GM23338 (cell line): Measurements from ENCODE around the gene AP2B1. TPM values are rescaled to one million over a fixed set of nuclear protein-coding genes. Genes with fewer than 3 reads are reported as not detected.

Experiments
- ATAC-seq: fragments of 200-7000 bp; cut with Tn5 transposase; 3 replicates; pipeline ENCODE4 v1.9.1; 2020
- DNase-seq: peaks from one replicate; pipeline ENCODE4 v3.0.0-alpha.2; 2015; ENCODE audit warnings: low spot score
- H2AFZ ChIP-seq: fragments of 200-600 bp; sonication (generic); 2 replicates; pipeline ENCODE4 v1.8.0; 2016; ENCODE audit warnings: antibody characterized with exemption, mild to moderate bottlenecking, moderate library complexity
- H3F3A ChIP-seq: fragments of 200-600 bp; sonication (generic); replicated peaks from 2 replicates; pipeline ENCODE4 v1.8.0; 2017; ENCODE audit warnings: antibody characterized with exemption, mixed run types, low read depth
- H3K27ac ChIP-seq: fragments of 200-600 bp; sonication (generic); 2 replicates; pipeline ENCODE4 v1.6.1; 2016; ENCODE audit warnings: low read depth
- H3K27me3 ChIP-seq: fragments of 200-600 bp; sonication (generic); 2 replicates; pipeline ENCODE4 v1.8.0; 2016; ENCODE audit warnings: mild to moderate bottlenecking, mixed run types, moderate library complexity; ENCODE audit not compliant: insufficient read depth
- H3K36me3 ChIP-seq: fragments of 200-600 bp; sonication (generic); 2 replicates; pipeline ENCODE4 v1.8.0; 2016; ENCODE audit warnings: mild to moderate bottlenecking; ENCODE audit not compliant: insufficient read depth
- H3K4me1 ChIP-seq: fragments of 200-600 bp; sonication (generic); 2 replicates; pipeline ENCODE4 v1.8.0; 2016; ENCODE audit warnings: mild to moderate bottlenecking, moderate library complexity; ENCODE audit not compliant: insufficient read depth
- H3K4me2 ChIP-seq: fragments of 200-600 bp; sonication (generic); 2 replicates; pipeline ENCODE4 v1.7.1; 2017; ENCODE audit warnings: mixed run types
- H3K4me3 ChIP-seq: fragments of 200-600 bp; sonication (generic); 2 replicates; pipeline ENCODE4 v1.6.1; 2016; ENCODE audit warnings: mixed run types
- H3K79me2 ChIP-seq: fragments of 200-600 bp; sonication (generic); replicated peaks from 2 replicates; pipeline ENCODE4 v1.8.0; 2017; ENCODE audit warnings: mild to moderate bottlenecking; ENCODE audit not compliant: insufficient read depth
- H3K9me2 ChIP-seq: fragments of 200-600 bp; sonication (generic); 2 replicates; pipeline ENCODE4 v1.8.0; 2017; ENCODE audit not compliant: insufficient read depth
- H4K20me1 ChIP-seq: fragments of 200-600 bp; sonication (generic); replicated peaks from 2 replicates; pipeline ENCODE4 v1.8.0; 2017; ENCODE audit warnings: mild to moderate bottlenecking; ENCODE audit not compliant: insufficient read depth
- H3K27ac Mint-ChIP-seq: 2 replicates; pipeline ENCODE4 v1.8.0; 2020; ENCODE audit warnings: inconsistent platforms, mild to moderate bottlenecking, moderate library complexity, mixed read lengths
- H3K27me3 Mint-ChIP-seq: 3 replicates; pipeline ENCODE4 v1.8.0; 2022; ENCODE audit warnings: low read depth, mild to moderate bottlenecking, moderate library complexity, mixed read lengths, inconsistent platforms; ENCODE audit not compliant: insufficient read depth, poor library complexity
- H3K36me3 Mint-ChIP-seq: 3 replicates; pipeline ENCODE4 v1.8.0; 2021; ENCODE audit warnings: low read depth, mild to moderate bottlenecking, inconsistent platforms, moderate library complexity, mixed read lengths
- H3K4me1 Mint-ChIP-seq: 3 replicates; pipeline ENCODE4 v1.8.0; 2020; ENCODE audit warnings: mild to moderate bottlenecking, inconsistent platforms, mixed read lengths
- H3K4me3 Mint-ChIP-seq: 3 replicates; pipeline ENCODE4 v1.8.0; 2021; ENCODE audit warnings: moderate library complexity, mild to moderate bottlenecking, inconsistent platforms, mixed read lengths
- H3K9me3 Mint-ChIP-seq: 3 replicates; pipeline ENCODE4 v1.8.0; 2020; ENCODE audit warnings: moderate library complexity, mild to moderate bottlenecking, inconsistent platforms, mixed read lengths
- CREB1 ChIP-seq: fragments of 250-450 bp; sonication (Bioruptor Pico); IDR thresholded peaks from 2 replicates; pipeline ENCODE4 v1.5.0; 2020; ENCODE audit warnings: low read depth, mild to moderate bottlenecking, moderate library complexity
- EZH2 ChIP-seq: fragments of 200-600 bp; sonication (generic); IDR thresholded peaks from one replicate; pipeline ENCODE4 v1.8.0; 2017; ENCODE audit warnings: antibody characterized with exemption, mild to moderate bottlenecking, low read depth; ENCODE audit not compliant: unreplicated experiment
- EZH2phosphoT487 ChIP-seq: fragments of 200-600 bp; sonication (generic); IDR thresholded peaks from one replicate; pipeline ENCODE4 v1.8.1; 2018; ENCODE audit warnings: antibody characterized with exemption; ENCODE audit not compliant: unreplicated experiment
- JUNB ChIP-seq: IDR thresholded peaks from one replicate; pipeline ENCODE4 v1.6.1; 2016; ENCODE audit warnings: antibody characterized with exemption; ENCODE audit not compliant: unreplicated experiment
- NANOG ChIP-seq: IDR thresholded peaks from 2 replicates; pipeline ENCODE4 v1.6.1; 2016; ENCODE audit warnings: antibody characterized with exemption, borderline replicate concordance
- POLR2AphosphoS5 ChIP-seq: IDR thresholded peaks from 2 replicates; pipeline ENCODE4 v1.6.1; 2016; ENCODE audit warnings: antibody characterized with exemption, low read depth
- STAT1 ChIP-seq: IDR thresholded peaks from one replicate; pipeline ENCODE4 v1.6.1; 2016; ENCODE audit warnings: antibody characterized with exemption; ENCODE audit not compliant: unreplicated experiment
- ZNF114 ChIP-seq: fragments of 250-450 bp; sonication (Bioruptor Pico); IDR thresholded peaks from 2 replicates; pipeline ENCODE4 v1.5.0; 2020; ENCODE audit warnings: mild to moderate bottlenecking, moderate library complexity
- ZNF331 ChIP-seq: fragments of 250-450 bp; sonication (Bioruptor Pico); IDR thresholded peaks from 2 replicates; pipeline ENCODE4 v1.5.0; 2020; ENCODE audit warnings: low read depth, mild to moderate bottlenecking, moderate library complexity
- polyA plus RNA-seq: library from polyadenylated mRNA; unstranded; fragments of >200 nt; fragmentation: Nextera tagmentation; extraction: Ambion mirVana; gene quantifications from 2 replicates; pipeline ENCODE4 v1.2.1, GENCODE V29; 2016
- total RNA-seq: library from RNA; depleted of rRNA; stranded (reverse); fragments of >200 nt; shearing (Covaris generic); gene quantifications from 2 replicates; pipeline ENCODE4 v1.2.3, GENCODE V29; 2014
- TF ChIP-seq, protein P1 (sequence below): fragments of 250-450 bp; sonication (Bioruptor Pico); IDR thresholded peaks from 2 replicates; pipeline ENCODE4 v1.5.0; 2020; ENCODE audit warnings: mild to moderate bottlenecking, moderate library complexity
- TF ChIP-seq, protein P2 (sequence below): IDR thresholded peaks from 2 replicates; pipeline ENCODE4 v1.6.1; 2016; ENCODE audit warnings: antibody characterized with exemption
- TF ChIP-seq, protein P3 (sequence below), 2 experiments: fragments of 200-600 bp in 1 of 2; sonication (generic) in 1 of 2; conservative IDR thresholded peaks; 2 replicates each; pipeline versions ENCODE4 v1.5.1 to v1.6.1; 2016 to 2017; ENCODE audit warnings: antibody characterized with exemption in 2 of 2, low read depth in 2 of 2, mild to moderate bottlenecking in 2 of 2, moderate library complexity in 1 of 2
- TF ChIP-seq, protein P4 (sequence below): IDR thresholded peaks from one replicate; pipeline ENCODE4 v1.6.1; 2018; ENCODE audit warnings: antibody characterized with exemption; ENCODE audit not compliant: unreplicated experiment

Gene AP2B1
- total and polyA plus RNA-seq, 2 experiments from 2014 or later: 89.7 to 144 TPM

DNA sequence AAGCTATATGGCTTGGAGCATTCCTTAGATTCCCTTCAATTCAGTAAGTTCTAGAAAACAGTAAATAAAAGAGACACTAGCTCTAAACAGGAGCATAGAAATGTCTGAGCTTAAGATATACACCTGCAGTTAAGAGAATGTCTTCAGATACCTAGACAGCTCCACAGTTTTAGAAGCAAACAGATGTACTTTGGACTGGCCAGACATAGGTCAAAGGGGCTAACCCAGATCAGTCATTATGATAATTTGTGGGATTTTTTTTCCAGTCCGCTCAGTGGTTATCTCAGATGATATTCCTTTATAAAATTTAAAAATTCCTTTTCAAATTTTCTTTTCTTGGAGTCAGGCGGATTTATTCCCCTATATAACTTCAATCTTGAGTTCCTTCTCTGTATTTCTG is 78.5 kb downstream of the AP2B1 start (continued):
- no peak for TF ChIP-seq EZH2phosphoT487
- no peak for TF ChIP-seq ZNF114 (CRISPR knock-in tag)

DNA sequence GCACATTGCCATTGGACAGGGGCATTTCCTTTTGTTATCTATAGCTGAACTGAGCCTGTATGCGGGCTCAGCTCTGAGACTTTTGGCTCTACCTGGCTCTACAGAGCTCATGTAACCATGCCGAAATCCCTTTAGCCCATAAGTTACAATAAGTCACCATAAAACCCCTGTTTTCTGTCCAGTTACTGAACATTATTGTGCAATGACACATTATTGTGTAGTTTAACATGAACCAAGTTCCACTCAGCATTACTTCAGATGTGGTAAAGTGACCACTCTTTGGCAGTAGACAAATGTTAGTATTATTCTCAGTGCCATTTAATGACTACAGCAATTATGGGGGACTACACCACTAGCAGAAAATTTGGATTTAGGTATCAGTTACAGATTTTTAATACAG is 78.9 kb downstream of the AP2B1 start:
- Mint-ChIP-seq H3K4me3 (no peak overlapping the region), H3K4me1 (peaks cover 5% of the 10 kb centered on the region), H3K9me3 (no peaks in the 10 kb centered on the region), H3K27me3 (no peaks in the 10 kb centered on the region), H3K27ac (no peak overlapping the region), H3K36me3 (peaks cover 11% of the 10 kb centered on the region; the same call in 1 of the 3 replicates)
- H2AFZ ChIP-seq: no peak overlapping the region
- H3K9me2 ChIP-seq: no peaks in the 10 kb centered on the region
- ATAC-seq (no peak), DNase-seq (no peak)
- H3K27ac ChIP-seq: no peak overlapping the region
- no peak overlapping the region for H3K4me2 ChIP-seq
- no peaks in the 10 kb centered on the region for H4K20me1 ChIP-seq
- H3K36me3 ChIP-seq: peaks cover 9% of the 10 kb centered on the region; the same call in 1 of the 2 replicates
- H3K4me1 ChIP-seq: peaks cover 20% of the 10 kb centered on the region
- no peak overlapping the region for H3K4me3 ChIP-seq
- no peaks in the 10 kb centered on the region for H3K79me2 ChIP-seq
- no peak for TF ChIP-seq EZH2
- TF ChIP-seq ZNF114 (CRISPR knock-in tag): no peak
- TF ChIP-seq STAT1: no peak
- TF ChIP-seq, protein P1, sequence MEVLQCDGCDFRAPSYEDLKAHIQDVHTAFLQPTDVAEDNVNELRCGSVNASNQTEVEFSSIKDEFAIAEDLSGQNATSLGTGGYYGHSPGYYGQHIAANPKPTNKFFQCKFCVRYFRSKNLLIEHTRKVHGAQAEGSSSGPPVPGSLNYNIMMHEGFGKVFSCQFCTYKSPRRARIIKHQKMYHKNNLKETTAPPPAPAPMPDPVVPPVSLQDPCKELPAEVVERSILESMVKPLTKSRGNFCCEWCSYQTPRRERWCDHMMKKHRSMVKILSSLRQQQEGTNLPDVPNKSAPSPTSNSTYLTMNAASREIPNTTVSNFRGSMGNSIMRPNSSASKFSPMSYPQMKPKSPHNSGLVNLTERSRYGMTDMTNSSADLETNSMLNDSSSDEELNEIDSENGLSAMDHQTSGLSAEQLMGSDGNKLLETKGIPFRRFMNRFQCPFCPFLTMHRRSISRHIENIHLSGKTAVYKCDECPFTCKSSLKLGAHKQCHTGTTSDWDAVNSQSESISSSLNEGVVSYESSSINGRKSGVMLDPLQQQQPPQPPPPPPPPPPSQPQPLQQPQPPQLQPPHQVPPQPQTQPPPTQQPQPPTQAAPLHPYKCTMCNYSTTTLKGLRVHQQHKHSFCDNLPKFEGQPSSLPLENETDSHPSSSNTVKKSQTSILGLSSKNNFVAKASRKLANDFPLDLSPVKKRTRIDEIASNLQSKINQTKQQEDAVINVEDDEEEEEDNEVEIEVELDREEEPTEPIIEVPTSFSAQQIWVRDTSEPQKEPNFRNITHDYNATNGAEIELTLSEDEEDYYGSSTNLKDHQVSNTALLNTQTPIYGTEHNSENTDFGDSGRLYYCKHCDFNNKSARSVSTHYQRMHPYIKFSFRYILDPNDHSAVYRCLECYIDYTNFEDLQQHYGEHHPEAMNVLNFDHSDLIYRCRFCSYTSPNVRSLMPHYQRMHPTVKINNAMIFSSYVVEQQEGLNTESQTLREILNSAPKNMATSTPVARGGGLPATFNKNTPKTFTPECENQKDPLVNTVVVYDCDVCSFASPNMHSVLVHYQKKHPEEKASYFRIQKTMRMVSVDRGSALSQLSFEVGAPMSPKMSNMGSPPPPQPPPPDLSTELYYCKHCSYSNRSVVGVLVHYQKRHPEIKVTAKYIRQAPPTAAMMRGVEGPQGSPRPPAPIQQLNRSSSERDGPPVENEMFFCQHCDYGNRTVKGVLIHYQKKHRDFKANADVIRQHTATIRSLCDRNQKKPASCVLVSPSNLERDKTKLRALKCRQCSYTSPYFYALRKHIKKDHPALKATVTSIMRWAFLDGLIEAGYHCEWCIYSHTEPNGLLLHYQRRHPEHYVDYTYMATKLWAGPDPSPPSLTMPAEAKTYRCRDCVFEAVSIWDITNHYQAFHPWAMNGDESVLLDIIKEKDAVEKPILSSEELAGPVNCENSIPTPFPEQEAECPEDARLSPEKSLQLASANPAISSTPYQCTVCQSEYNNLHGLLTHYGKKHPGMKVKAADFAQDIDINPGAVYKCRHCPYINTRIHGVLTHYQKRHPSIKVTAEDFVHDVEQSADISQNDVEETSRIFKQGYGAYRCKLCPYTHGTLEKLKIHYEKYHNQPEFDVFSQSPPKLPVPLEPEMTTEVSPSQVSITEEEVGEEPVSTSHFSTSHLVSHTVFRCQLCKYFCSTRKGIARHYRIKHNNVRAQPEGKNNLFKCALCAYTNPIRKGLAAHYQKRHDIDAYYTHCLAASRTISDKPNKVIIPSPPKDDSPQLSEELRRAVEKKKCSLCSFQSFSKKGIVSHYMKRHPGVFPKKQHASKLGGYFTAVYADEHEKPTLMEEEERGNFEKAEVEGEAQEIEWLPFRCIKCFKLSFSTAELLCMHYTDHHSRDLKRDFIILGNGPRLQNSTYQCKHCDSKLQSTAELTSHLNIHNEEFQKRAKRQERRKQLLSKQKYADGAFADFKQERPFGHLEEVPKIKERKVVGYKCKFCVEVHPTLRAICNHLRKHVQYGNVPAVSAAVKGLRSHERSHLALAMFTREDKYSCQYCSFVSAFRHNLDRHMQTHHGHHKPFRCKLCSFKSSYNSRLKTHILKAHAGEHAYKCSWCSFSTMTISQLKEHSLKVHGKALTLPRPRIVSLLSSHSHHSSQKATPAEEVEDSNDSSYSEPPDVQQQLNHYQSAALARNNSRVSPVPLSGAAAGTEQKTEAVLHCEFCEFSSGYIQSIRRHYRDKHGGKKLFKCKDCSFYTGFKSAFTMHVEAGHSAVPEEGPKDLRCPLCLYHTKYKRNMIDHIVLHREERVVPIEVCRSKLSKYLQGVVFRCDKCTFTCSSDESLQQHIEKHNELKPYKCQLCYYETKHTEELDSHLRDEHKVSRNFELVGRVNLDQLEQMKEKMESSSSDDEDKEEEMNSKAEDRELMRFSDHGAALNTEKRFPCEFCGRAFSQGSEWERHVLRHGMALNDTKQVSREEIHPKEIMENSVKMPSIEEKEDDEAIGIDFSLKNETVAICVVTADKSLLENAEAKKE: no peak
- no peak for TF ChIP-seq JUNB
- TF ChIP-seq, protein P2, sequence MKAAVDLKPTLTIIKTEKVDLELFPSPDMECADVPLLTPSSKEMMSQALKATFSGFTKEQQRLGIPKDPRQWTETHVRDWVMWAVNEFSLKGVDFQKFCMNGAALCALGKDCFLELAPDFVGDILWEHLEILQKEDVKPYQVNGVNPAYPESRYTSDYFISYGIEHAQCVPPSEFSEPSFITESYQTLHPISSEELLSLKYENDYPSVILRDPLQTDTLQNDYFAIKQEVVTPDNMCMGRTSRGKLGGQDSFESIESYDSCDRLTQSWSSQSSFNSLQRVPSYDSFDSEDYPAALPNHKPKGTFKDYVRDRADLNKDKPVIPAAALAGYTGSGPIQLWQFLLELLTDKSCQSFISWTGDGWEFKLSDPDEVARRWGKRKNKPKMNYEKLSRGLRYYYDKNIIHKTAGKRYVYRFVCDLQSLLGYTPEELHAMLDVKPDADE: no peak
- no peak for TF ChIP-seq EZH2phosphoT487
- no peak for TF ChIP-seq POLR2AphosphoS5
- TF ChIP-seq CREB1 (CRISPR knock-in tag): no peak
- TF ChIP-seq, protein P3, sequence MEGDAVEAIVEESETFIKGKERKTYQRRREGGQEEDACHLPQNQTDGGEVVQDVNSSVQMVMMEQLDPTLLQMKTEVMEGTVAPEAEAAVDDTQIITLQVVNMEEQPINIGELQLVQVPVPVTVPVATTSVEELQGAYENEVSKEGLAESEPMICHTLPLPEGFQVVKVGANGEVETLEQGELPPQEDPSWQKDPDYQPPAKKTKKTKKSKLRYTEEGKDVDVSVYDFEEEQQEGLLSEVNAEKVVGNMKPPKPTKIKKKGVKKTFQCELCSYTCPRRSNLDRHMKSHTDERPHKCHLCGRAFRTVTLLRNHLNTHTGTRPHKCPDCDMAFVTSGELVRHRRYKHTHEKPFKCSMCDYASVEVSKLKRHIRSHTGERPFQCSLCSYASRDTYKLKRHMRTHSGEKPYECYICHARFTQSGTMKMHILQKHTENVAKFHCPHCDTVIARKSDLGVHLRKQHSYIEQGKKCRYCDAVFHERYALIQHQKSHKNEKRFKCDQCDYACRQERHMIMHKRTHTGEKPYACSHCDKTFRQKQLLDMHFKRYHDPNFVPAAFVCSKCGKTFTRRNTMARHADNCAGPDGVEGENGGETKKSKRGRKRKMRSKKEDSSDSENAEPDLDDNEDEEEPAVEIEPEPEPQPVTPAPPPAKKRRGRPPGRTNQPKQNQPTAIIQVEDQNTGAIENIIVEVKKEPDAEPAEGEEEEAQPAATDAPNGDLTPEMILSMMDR (conservative IDR thresholded peaks at IDR 0.05; ENCODE audit: low read depth in 2 of 2): no peak
- TF ChIP-seq, protein P4, sequence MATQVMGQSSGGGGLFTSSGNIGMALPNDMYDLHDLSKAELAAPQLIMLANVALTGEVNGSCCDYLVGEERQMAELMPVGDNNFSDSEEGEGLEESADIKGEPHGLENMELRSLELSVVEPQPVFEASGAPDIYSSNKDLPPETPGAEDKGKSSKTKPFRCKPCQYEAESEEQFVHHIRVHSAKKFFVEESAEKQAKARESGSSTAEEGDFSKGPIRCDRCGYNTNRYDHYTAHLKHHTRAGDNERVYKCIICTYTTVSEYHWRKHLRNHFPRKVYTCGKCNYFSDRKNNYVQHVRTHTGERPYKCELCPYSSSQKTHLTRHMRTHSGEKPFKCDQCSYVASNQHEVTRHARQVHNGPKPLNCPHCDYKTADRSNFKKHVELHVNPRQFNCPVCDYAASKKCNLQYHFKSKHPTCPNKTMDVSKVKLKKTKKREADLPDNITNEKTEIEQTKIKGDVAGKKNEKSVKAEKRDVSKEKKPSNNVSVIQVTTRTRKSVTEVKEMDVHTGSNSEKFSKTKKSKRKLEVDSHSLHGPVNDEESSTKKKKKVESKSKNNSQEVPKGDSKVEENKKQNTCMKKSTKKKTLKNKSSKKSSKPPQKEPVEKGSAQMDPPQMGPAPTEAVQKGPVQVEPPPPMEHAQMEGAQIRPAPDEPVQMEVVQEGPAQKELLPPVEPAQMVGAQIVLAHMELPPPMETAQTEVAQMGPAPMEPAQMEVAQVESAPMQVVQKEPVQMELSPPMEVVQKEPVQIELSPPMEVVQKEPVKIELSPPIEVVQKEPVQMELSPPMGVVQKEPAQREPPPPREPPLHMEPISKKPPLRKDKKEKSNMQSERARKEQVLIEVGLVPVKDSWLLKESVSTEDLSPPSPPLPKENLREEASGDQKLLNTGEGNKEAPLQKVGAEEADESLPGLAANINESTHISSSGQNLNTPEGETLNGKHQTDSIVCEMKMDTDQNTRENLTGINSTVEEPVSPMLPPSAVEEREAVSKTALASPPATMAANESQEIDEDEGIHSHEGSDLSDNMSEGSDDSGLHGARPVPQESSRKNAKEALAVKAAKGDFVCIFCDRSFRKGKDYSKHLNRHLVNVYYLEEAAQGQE: no peak
- no peak for TF ChIP-seq ZNF331 (CRISPR knock-in tag)
- TF ChIP-seq NANOG: no peak
- H3K27me3 ChIP-seq: no peaks in the 10 kb centered on the region
- H3F3A ChIP-seq: no peaks in the 10 kb centered on the region
